Inflammatory macrophage treated with lipopolysaccharide for 1 hour (primary cell): ENCODE data around the gene UNC5C.
"Not testable (repeated sequence)": the region's sequence is repeated elsewhere in the genome, so short reads cannot be mapped to it uniquely, and the experiment has no call there.

Experiments used
- DNase-seq, 2 donors: peaks; one replicate each; pipeline ENCODE4 v3.0.0-alpha.2; 2020 to 2022

Gene UNC5C

GRCh38 chr4:95161781-95162469, 386.8 kb downstream of the UNC5C start:
- DNase-seq, result no peak

- no peak for DNase-seq
Observed at GRCh38 chr4:95159384-95159783, 389.4 kb downstream of the UNC5C start.

- no peak for DNase-seq
Observed at GRCh38 chr4:95158626-95159025, 390.1 kb downstream of the UNC5C start.

- DNase-seq, result no peak
Observed at GRCh38 chr4:95158045-95158444, 390.7 kb downstream of the UNC5C start.

GRCh38 chr4:95157596-95157995, 391.2 kb downstream of the UNC5C start:
- no peak for DNase-seq

GRCh38 chr4:95156452-95156765, 392.4 kb downstream of the UNC5C start:
- DNase-seq, result no peak

- peak; percentile 24 to 42 for DNase-seq
Observed at GRCh38 chr4:95155759-95156451, 392.9 kb downstream of the UNC5C start.

GRCh38 chr4:95153182-95153581, 395.6 kb downstream of the UNC5C start:
- DNase-seq, result no peak

- no peak for DNase-seq
Observed at GRCh38 chr4:95151255-95151654, 397.5 kb downstream of the UNC5C start.

GRCh38 chr4:95142932-95143331, 405.8 kb downstream of the UNC5C start:
- no peak for DNase-seq

- no peak for DNase-seq
Observed at GRCh38 chr4:95141361-95141760, 407.4 kb downstream of the UNC5C start.

- not testable (repeated sequence) for DNase-seq
Observed at GRCh38 chr4:95139424-95139823, 409.3 kb downstream of the UNC5C start.

GRCh38 chr4:95134016-95134415, 414.8 kb downstream of the UNC5C start:
- not testable (repeated sequence) for DNase-seq

- DNase-seq, result peak; percentile 82 to 86
Observed at GRCh38 chr4:95129821-95130311, 418.9 kb downstream of the UNC5C start.

- DNase-seq, result no peak
Observed at GRCh38 chr4:95129031-95129430, 419.7 kb downstream of the UNC5C start.

GRCh38 chr4:95124906-95125504, 423.8 kb downstream of the UNC5C start:
- DNase-seq, result peak; percentile 9 to 18

- no peak for DNase-seq
Observed at GRCh38 chr4:95122001-95122400, 426.8 kb downstream of the UNC5C start.

- no peak for DNase-seq
Observed at GRCh38 chr4:95120456-95120855, 428.3 kb downstream of the UNC5C start.

GRCh38 chr4:95118497-95118896, 430.3 kb downstream of the UNC5C start:
- no peak for DNase-seq

GRCh38 chr4:95114521-95114920, 434.3 kb downstream of the UNC5C start:
- DNase-seq, result no peak
